DND-41 (cell line): ENCODE data around the gene OXGR1.

ENCODE experiments used
- CTCF ChIP-seq: IDR thresholded peaks from 2 replicates; pipeline ENCODE4 v1.5.1; 2012; ENCODE audit warnings: borderline replicate concordance, low read length, moderate library complexity, mild to moderate bottlenecking; ENCODE audit not compliant: poor library complexity, severe bottlenecking; ENCODE audit errors: extremely low read depth
- EZH2 ChIP-seq: IDR thresholded peaks from 3 replicates; pipeline ENCODE4 v1.6.1; 2012; ENCODE audit warnings: borderline replicate concordance, low read depth, mild to moderate bottlenecking, moderate library complexity, low read length, inconsistent platforms; ENCODE audit not compliant: severe bottlenecking

GRCh38 chr13:96996107-96996506, 1.8 kb upstream of the OXGR1 start:
- TF ChIP-seq EZH2 = no peak
- TF ChIP-seq CTCF = no peak
